SKM-1 treated with dmso at 0.1 percent for 144 hours (cell line): ENCODE measurements around the gene AKAP13.
"Not testable (repeated sequence)": the region's sequence is repeated elsewhere in the genome, so short reads cannot be mapped to it uniquely, and the experiment has no call there.

Experiments used
- DNase-seq: peaks from one replicate; lab custom pipeline; 2025; ENCODE audit not compliant: unreplicated experiment; lab: John Stamatoyannopoulos, UW

The AKAP13 gene

DNA sequence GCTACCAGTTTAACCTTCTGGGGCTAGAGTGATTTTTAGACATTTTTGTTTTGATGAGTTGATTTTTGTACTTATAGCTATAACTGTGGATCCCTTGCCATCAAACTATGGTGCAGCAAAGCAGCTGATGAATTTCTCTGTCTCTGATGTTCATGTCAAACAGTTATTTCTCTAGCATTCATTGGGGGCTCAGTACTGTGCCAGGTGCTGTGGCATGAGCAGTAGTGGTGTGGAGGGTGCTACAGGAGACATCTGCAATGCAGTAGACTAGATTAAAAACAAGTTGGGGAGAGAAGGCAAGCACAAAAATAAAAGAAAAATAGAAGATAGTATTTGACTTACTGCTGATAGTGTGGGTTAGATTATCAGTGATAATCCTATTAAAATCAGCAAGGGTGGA is 95.3 kb downstream of the AKAP13 start:
- no peak for DNase-seq

DNA sequence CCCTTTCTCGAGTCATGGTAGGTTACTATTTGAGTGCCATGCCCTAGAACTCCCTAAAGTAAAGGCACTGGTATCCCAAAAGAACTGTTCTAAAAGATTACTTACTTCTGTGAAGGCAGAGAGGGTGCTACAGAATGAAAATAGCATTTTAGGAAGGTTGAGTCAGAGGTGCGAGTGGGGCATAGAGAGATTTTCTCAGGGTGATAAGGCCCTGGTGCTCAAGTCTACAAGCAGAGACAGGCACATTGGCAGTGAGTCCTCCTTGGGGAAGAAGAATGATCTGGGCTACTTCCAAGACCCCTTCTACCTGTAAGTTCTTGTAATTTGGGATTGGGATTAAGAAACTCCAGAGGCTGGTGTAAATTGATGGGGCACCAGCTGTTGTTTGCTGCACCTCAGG is 96.7 kb downstream of the AKAP13 start:
- DNase-seq = no peak

DNA sequence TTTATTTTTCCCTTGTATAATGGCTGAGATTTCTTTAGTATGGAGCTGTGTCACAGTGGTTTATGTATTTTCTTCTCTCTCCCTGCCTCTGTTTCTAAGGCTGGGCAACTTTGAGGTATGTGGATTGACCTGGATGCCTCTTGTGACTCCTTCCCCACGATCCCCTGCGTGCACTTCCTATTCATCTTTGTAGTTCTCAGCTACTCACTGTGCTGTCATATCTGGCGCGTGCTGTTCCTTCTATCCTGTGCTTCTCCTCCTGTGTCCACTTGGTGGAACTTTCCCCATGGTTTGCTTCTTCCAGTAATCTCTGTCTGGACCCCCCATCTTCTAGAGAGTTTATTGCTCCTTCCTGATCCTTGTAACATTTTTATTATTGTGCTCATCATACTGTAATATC is 97.3 kb downstream of the AKAP13 start:
- DNase-seq = no peak

DNA sequence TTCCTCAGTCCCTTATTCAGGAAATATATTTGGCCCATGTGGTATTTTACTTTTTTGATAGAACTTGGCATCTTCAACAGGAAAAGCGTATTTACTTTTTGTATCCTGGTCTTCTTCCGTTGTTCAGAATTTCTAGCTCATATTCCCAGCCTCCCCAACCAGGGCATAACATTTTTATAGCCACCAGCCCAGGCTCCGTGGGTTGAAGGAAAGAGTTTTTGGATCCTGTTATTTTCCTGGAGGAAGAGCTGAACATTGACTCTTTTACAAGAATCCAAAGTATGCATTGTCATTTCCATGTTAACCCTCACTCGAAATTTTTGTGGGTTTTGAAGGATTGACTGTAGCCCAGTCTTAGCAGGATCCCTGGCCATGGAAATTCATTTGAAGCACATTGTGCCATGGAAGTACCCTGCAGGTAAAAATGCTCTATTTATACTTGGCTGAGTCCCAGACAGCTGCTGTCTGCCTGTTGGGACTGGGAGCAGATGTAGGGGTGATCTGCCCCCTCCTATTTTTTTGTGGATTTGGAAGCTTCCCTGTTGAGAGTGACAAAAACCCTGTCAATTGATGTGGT is 98.8 kb downstream of the AKAP13 start:
- no peak for DNase-seq

DNA sequence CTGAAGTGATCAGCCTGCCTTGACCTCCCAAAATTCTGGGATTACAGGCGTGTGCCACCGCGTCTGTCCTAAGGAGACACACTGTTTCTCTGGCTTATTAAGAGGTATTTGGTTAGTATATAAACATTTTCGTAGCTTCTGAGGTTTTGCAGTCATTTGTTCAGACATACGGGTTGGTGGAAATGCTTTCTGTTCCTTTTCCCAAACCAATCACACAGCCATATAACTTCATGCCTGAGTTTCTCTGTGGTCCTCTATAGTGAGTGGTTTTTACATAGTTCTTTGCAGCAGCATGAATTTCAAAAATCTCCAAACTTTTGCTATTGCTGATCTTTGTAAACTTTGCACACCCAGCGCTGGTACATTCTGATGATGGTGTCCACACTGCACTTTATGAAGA is 100.5 kb downstream of the AKAP13 start:
- no peak for DNase-seq

DNA sequence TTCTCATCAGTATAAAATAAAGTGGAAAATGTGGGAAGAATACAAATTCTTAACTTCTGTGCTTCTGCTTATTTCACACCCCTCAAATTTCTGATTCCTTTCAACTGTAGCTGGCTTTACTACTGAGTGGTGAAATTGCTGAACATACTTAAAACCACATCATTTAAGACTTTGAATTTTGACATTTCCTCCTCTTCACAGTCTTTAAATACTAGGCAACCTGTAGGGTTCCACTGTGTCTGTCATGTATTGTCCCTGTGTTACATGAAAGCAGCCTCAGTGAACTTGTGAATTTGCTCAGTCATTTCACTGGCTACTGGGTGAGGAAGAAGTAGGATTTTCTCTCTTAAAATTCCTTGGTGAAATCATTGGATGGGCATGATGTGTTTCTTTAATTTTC is 101.1 kb downstream of the AKAP13 start:
- DNase-seq = peak; percentile 9

DNA sequence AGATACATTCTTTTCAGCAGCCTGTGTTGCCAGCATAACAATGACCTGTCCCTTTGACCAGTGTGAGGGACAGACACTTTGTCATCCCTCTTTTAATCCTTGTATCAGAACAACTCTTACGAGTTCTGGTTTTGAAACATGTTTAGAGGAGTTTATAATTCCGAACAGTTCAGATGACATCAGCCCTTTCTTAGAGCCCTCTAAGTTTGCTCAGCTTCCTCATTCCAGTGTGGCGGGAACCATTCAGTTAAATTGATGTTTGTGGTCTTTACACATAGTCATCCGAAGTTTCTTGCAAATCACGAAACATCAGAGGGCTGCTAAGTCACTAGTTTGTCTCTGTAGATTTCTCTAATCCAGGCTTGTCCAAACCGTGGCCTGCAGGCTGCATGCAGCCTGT is 102.5 kb downstream of the AKAP13 start:
- peak; percentile 61 for DNase-seq

DNA sequence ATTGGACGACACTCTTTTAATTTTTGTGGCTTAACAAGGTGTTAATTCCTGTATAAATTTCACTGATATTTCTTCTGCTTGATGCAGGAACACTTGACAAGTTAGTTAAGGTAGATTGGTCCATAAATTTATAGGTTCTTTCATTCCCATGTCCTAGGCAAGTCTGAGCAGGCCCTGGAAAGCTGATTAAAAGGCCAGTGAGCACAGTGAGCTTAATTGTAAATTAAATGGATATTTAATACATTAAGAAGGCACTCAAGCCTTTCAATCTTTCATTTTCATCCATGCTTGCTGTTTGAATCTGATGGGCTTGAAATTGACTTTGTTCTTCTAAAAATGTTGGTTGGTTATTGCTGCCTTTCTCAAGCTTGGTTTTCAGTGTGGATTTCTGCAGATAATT is 103.6 kb downstream of the AKAP13 start:
- not testable (repeated sequence) for DNase-seq

DNA sequence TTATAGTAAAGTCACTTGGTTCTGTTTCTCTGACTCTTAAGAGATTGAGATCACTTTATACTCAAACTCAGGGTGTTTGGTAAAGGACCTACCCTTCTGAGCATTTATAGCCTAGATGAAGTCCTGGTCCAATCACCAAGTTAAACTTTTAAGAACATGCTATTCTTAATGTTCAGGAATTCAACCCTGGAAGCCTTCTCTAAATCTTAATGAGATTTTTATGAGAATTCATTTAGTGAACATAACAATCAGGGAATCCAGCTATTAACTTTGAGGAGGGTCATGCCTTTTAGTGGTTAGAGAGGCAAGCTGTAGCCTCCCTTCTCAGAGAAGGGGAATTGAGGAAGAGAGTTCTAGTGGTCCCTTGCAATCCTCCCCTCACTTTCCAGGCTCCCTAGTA is 104.5 kb downstream of the AKAP13 start:
- not testable (repeated sequence) for DNase-seq

DNA sequence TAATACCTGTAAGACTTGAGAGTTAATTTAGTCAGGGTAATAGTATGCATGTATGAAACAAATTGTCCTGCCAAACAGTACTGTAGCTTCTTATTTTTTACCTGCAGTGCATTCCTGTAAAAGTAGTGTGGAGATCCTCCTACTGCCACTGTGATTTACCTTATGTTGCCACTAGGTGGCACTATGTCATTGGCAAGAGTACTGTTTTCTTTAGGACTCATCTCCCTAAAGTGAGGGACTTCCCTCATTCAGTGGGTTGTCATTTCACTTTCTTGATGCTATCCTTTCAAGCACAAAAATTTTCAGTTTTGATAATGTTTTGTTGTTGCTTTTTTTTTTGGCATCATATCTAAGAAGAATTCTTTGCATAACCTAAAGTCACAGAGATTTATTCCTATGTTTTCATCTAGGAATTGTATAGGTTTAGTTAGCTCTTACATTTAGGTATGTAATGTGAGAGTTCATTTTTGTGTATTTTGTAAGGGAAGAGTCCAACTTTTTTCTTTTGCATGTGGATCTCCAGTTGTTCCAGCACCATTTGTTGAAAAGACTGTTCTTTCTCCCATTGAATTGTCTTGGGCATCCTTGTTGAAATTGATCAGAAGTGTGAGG is 105.7 kb downstream of the AKAP13 start:
- peak; percentile 81 for DNase-seq

DNA sequence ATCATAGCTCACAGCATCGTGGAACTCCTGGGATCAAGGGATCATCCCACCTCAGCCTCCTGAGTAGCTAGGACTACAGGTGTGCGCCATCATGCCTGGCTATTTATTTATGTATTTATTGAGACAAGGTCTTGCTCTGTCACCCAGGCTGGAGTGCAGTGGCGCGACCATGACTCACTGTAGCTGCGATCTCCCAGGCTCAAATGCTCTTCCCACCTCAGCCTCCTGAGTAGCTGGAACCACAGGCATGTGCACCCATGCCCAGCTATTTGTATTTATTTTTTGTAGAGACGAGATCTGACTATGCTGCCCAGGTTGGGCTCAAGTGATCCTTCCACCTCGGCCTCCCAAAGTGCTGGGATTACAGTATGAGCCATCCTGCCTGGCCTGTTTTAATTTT is 107.4 kb downstream of the AKAP13 start:
- not testable (repeated sequence) for DNase-seq

DNA sequence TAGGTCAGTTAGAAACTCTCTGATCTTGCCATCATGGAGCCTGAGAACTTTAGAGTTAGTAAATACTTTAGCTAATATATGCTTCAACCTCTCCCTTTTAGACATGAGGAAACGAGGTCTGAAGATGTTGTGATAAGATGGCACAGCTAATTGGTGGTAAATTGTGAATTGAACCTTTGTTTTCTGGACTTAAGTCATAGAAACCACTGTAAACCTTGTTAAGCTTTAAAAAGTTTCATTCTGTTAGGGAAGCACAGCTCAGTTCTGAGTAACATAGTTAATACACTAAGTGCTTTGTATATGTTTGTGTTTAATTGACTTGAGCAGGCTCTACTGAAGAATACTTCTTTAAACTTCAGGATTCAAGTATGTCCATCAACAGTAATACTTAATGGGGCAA is 108.6 kb downstream of the AKAP13 start:
- no peak for DNase-seq

DNA sequence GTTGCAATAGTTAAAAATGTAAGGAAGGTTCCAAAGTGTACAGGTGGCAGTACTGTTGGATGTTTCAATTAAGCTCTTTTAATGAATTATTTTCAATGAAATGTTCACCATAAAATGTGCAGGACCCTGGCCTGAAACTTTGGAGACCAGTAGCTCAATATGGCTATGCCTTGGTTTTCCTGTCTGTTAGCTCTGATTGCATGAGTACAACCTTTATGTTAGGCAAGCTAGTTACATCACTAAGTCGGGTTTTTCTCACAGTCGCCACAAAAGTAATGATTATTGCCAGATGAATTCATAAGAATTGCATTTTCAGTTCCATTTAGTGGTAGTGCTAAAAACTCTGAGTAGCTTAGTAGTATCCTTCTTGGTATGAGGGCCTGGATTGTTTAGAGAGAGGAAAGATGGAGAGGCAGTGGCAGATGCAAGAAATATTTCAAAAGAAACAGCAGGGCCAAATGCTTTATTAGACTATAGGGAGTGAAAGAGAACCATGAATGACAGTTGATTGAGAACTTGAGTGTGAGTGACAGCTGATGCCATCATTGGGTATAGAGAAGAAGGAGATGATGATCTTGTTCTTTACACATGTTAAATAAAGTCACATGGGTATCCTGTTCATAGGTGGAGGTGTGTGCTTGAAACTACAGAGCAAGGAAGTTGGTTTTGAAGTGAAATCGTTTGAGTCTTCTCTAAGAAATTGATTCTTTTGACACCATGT is 109.5 kb downstream of the AKAP13 start:
- no peak for DNase-seq

DNA sequence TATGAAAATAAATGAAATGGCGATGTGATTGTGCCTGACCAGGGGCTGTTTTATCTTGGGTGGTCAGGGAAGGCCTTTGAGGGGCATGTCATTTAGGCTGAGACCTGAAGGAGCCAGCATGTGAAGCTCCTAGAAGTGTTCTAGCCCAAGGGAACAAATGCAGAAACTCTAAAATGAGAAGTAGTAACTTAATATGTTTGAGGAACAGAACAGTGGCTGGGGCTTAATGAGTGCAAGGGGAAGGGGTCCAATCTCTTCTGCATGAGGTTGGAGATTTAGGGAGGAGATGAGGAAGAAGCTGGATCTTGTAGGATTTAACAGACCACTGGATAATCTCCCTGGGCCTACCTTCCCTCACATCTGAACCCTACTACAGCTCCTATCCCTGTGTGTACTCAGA is 110.5 kb downstream of the AKAP13 start:
- DNase-seq = peak; percentile 5

DNA sequence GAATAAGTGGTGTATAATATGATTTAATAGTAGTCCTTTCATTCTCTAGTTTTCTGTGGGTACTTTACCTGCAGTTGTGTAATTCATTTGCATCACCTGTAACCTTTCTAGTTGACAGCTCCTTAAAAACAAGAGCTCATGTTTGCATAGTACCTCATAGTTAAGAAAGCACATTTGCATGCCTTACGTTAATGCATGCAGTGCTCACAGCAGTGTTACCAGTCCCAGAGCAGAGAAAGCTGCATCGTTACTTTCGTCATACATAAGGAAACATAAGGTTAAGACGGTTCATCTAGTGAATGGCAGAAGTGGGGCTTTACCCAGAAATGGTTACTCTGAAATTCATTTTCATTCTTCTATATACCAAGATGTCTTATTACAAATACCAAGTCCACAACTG is 111.3 kb downstream of the AKAP13 start:
- no peak for DNase-seq

DNA sequence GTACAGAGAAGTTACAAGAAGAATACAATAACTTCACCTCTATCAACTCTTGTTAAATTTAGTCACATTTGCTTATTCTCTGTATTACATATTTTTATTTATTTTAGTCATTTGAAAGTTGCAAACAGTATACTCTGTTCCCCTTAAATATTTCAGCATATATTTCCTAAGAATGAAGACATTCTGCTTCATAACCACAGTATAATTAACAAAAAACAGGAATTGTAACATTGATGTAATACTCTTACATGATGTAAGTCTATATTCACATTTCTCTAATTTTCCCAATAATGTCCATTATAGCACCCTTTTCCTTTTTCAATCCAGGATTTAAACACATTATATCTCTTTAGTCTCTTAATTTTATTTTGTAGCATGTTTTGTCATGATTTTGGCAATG is 112.0 kb downstream of the AKAP13 start:
- no peak for DNase-seq

DNA sequence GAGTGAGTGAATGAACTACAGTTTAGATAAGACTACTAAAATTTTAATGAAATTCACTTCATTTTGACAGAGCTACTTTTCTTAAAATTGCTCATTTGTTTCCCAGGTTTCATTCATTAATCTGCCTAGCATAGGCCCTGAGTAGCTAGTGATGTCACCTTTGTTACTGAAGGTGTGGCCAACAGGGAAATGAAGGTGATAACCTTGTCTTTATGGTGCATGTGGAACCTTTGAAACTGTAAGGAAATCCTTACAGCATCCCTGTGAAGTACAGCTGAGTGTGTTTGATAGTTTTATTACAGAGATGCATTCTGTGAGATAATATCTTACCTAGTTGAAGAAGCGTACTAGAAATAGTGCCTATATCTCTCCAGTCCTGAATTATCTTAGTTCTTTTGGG is 112.9 kb downstream of the AKAP13 start:
- no peak for DNase-seq

DNA sequence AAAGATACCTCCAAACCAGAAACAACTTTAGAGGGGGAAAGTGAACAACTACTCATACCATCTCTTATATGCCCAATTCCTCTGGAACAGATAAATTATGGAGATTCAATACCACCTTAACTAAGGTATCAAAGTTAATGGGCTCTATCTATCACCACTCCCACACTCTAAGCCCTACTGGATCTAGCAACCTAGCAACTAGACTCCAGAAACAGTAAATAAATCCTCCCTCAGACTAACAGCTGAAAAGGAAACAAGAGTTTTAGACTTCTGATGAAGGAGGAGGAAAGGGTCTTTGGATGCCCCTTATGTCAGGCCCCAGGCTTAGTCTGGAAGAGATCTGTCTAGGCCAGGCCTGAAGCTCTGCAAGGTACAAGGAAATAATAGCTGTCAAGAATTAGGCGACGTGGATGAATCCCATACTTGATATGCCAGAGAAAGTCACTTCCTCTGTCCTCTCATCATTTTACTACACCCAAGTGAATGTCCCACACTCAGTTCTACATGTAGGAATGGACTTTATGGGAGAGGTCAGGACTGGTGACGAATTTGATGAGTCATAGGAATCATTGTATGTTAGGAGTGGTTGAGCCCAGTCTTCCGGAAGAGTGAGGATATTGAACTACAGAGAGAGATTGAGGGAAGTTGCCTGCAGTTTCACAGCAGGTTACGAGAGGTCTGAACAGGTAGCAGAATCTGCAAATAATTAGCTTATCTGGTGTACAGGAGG is 113.8 kb downstream of the AKAP13 start:
- no peak for DNase-seq

DNA sequence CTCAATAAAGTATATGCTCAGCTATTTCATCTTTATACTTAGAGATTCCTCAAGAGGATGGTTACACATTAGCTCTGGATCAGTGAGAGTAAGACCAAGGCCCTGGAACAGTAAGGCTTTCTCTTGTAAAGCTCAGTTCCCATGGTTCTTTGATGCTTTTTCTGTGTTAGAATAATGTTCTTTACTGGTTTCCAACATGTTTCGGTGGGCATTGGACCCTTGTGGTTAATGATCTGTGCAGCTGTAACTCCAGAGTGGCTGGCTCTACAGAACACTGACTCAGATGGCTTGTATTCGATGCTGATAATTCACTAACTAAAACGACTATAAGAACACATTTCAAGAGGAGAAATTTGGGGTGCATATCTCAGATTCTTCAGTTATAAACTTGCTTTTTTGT is 114.7 kb downstream of the AKAP13 start:
- DNase-seq = no peak

DNA sequence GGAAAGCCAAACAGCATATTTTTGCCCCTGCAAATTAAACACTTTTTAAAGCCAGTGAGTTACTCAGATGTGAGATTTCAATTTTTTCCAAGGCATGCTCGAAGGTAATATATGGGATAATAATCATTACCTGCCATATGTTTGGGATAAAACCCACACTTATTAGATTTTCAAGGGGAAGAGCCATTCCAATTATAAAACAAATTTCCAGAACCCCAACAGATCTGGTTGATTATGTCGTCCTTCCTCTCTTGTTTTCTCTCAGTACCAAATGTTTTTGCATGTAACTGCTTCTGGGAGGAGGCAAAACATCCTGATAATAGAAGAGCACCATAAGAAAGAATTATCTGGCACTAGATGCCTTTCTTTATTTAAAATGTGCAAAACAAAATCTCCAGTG is 115.1 kb downstream of the AKAP13 start:
- DNase-seq = no peak

DNA sequence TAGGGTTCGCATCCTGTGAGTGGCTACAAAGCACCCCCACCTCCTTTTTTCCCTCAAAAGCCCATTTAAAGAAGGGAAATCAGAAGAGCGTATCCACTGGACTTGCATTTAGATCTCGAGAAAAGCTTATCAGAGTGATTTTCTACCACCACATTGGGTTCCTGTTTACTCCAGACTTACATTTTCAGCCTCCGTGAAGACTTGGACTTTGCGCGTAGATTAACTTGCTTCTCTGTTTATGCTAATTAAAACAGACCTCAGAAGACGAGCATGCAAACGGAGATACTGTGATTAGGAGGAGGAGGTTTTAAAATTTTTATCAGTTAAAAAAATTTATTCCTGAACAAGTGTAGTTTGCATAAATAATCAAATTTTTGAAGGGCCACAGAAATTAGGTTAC is 115.7 kb downstream of the AKAP13 start:
- no peak for DNase-seq

DNA sequence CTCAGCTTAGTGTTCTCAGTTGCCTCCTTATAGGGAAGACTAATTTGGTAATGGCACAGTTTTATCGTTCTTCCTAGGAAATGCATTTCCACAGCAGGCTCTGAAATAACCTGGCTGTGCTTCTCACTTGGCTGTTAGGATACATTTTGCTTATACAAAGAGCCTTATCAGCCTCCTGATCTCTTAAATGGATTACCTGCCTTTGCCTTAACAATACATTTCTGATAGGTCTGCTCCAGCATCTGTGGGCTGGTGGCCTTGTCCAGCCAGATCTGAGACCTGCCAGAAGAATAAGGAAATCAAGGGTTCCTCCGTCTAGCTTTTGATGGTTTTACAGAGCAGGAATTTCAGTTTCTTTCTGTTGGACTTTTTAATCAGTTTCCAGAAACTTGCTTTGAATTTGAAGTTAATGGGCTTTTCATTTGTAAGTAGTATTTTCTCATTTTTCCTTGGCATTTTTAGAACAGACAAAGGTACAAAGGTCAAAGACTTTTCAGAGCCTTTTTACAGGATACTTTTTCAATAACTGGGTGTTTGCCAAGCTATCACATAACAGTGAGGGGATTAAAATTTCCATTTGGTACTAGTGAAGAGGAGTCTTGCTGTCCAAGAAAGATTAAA is 116.3 kb downstream of the AKAP13 start:
- DNase-seq = no peak
